ENCODE measurements around the gene MGAT4C. TPM values are rescaled to one million over a fixed set of nuclear protein-coding genes. Genes with fewer than 3 reads are reported as not detected.

The MGAT4C gene
- total and polyA plus RNA-seq, 2 experiments from 2014 or later: 4.5 to 4.7 TPM

- H3K4me1 ChIP-seq (ENCODE audit: insufficient read depth): no peaks in the 10 kb centered on the region
- no peaks in the 10 kb centered on the region for H3K27me3 ChIP-seq (ENCODE audit: insufficient read depth)
- no peaks in the 10 kb centered on the region; the same call in 1 of the 3 replicates for H3K9me3 Mint-ChIP-seq
- H3K36me3 ChIP-seq (ENCODE audit: insufficient read depth): no peaks in the 10 kb centered on the region
- H3K9me2 ChIP-seq (ENCODE audit: insufficient read depth): no peaks in the 10 kb centered on the region
- H2AFZ ChIP-seq: no peak overlapping the region
- H3K36me3 Mint-ChIP-seq (ENCODE audit: low read depth): peaks cover 12% of the 10 kb centered on the region; the same call in 2 of the 3 replicates
- TF ChIP-seq ZNF462 (CRISPR knock-in tag; IDR thresholded peaks at IDR 0.05) (no peak), ZNF114 (CRISPR knock-in tag; IDR thresholded peaks at IDR 0.05) (no peak), NANOG (IDR thresholded peaks at IDR 0.05; ENCODE audit: borderline replicate concordance) (no peak), STAT1 (IDR thresholded peaks at IDR 0.05; ENCODE audit: unreplicated experiment) (no peak), CREB1 (CRISPR knock-in tag; IDR thresholded peaks at IDR 0.05; ENCODE audit: low read depth) (no peak), JUNB (IDR thresholded peaks at IDR 0.05; ENCODE audit: unreplicated experiment) (no peak), POLR2AphosphoS5 (IDR thresholded peaks at IDR 0.05; ENCODE audit: low read depth) (no peak), EZH2phosphoT487 (IDR thresholded peaks at IDR 0.05; ENCODE audit: unreplicated experiment) (no peak), ZNF331 (CRISPR knock-in tag; IDR thresholded peaks at IDR 0.05; ENCODE audit: low read depth) (no peak), EZH2 (IDR thresholded peaks at IDR 0.05; ENCODE audit: low read depth, unreplicated experiment) (no peak)
- TF ChIP-seq, protein P1, sequence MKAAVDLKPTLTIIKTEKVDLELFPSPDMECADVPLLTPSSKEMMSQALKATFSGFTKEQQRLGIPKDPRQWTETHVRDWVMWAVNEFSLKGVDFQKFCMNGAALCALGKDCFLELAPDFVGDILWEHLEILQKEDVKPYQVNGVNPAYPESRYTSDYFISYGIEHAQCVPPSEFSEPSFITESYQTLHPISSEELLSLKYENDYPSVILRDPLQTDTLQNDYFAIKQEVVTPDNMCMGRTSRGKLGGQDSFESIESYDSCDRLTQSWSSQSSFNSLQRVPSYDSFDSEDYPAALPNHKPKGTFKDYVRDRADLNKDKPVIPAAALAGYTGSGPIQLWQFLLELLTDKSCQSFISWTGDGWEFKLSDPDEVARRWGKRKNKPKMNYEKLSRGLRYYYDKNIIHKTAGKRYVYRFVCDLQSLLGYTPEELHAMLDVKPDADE (IDR thresholded peaks at IDR 0.05): no peak
- TF ChIP-seq, protein P2, sequence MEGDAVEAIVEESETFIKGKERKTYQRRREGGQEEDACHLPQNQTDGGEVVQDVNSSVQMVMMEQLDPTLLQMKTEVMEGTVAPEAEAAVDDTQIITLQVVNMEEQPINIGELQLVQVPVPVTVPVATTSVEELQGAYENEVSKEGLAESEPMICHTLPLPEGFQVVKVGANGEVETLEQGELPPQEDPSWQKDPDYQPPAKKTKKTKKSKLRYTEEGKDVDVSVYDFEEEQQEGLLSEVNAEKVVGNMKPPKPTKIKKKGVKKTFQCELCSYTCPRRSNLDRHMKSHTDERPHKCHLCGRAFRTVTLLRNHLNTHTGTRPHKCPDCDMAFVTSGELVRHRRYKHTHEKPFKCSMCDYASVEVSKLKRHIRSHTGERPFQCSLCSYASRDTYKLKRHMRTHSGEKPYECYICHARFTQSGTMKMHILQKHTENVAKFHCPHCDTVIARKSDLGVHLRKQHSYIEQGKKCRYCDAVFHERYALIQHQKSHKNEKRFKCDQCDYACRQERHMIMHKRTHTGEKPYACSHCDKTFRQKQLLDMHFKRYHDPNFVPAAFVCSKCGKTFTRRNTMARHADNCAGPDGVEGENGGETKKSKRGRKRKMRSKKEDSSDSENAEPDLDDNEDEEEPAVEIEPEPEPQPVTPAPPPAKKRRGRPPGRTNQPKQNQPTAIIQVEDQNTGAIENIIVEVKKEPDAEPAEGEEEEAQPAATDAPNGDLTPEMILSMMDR (conservative IDR thresholded peaks at IDR 0.05; ENCODE audit: low read depth in 2 of 2): no peak
- TF ChIP-seq, protein P3, sequence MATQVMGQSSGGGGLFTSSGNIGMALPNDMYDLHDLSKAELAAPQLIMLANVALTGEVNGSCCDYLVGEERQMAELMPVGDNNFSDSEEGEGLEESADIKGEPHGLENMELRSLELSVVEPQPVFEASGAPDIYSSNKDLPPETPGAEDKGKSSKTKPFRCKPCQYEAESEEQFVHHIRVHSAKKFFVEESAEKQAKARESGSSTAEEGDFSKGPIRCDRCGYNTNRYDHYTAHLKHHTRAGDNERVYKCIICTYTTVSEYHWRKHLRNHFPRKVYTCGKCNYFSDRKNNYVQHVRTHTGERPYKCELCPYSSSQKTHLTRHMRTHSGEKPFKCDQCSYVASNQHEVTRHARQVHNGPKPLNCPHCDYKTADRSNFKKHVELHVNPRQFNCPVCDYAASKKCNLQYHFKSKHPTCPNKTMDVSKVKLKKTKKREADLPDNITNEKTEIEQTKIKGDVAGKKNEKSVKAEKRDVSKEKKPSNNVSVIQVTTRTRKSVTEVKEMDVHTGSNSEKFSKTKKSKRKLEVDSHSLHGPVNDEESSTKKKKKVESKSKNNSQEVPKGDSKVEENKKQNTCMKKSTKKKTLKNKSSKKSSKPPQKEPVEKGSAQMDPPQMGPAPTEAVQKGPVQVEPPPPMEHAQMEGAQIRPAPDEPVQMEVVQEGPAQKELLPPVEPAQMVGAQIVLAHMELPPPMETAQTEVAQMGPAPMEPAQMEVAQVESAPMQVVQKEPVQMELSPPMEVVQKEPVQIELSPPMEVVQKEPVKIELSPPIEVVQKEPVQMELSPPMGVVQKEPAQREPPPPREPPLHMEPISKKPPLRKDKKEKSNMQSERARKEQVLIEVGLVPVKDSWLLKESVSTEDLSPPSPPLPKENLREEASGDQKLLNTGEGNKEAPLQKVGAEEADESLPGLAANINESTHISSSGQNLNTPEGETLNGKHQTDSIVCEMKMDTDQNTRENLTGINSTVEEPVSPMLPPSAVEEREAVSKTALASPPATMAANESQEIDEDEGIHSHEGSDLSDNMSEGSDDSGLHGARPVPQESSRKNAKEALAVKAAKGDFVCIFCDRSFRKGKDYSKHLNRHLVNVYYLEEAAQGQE (IDR thresholded peaks at IDR 0.05; ENCODE audit: unreplicated experiment): no peak
- ATAC-seq (no peak), DNase-seq (ENCODE audit: low spot score) (no peak)
- H3K4me3 Mint-ChIP-seq: no peak overlapping the region
- H3K27me3 Mint-ChIP-seq (ENCODE audit: insufficient read depth, low read depth, poor library complexity): peaks cover 2% of the 10 kb centered on the region
- H3K27ac Mint-ChIP-seq: no peak overlapping the region
- no peaks in the 10 kb centered on the region for H4K20me1 ChIP-seq (replicated peaks; ENCODE audit: insufficient read depth)
- H3K4me2 ChIP-seq: no peak overlapping the region
- H3K4me1 Mint-ChIP-seq: peaks cover 4% of the 10 kb centered on the region
- no peak overlapping the region for H3K4me3 ChIP-seq
- H3K79me2 ChIP-seq (replicated peaks; ENCODE audit: insufficient read depth): no peaks in the 10 kb centered on the region
- H3F3A ChIP-seq (replicated peaks; ENCODE audit: low read depth): no peaks in the 10 kb centered on the region
- no peak overlapping the region for H3K27ac ChIP-seq (ENCODE audit: low read depth)
Measured at GRCh38 chr12:86275356-86275755, 19.2 kb upstream of the MGAT4C start.

Measured in GM23338 (cell line).